Parathyroid adenoma (tissue), 2 donors: ENCODE measurements around the gene NELL2.
"Not testable (repeated sequence)": the region's sequence is repeated elsewhere in the genome, so short reads cannot be mapped to it uniquely, and the experiment has no call there.

Source experiments
- H2AFZ ChIP-seq: fragments of 300-600 bp; sonication (generic); one replicate; pipeline ENCODE4 v1.7.0; 2017; ENCODE audit warnings: antibody characterized with exemption, mild to moderate bottlenecking
- H3K27ac ChIP-seq: fragments of 300-600 bp; sonication (generic); one replicate; pipeline ENCODE4 v1.7.0; 2017
- H3K27me3 ChIP-seq: fragments of 300-600 bp; sonication (generic); one replicate; pipeline ENCODE4 v1.7.0; 2017; ENCODE audit warnings: low read length; ENCODE audit not compliant: control insufficient read depth, insufficient read depth
- H3K36me3 ChIP-seq: fragments of 300-600 bp; sonication (generic); one replicate; pipeline ENCODE4 v1.7.0; 2017; ENCODE audit warnings: low read length; ENCODE audit not compliant: control insufficient read depth, insufficient read depth
- H3K4me1 ChIP-seq: fragments of 300-600 bp; sonication (generic); one replicate; pipeline ENCODE4 v1.7.0; 2017; ENCODE audit warnings: control low read depth
- H3K4me2 ChIP-seq: fragments of 300-600 bp; sonication (generic); one replicate; pipeline ENCODE4 v1.7.0; 2017; ENCODE audit warnings: low read length
- H3K4me3 ChIP-seq: fragments of 300-600 bp; sonication (generic); one replicate; pipeline ENCODE4 v1.7.0; 2017; ENCODE audit warnings: low read depth, low read length
- H3K79me2 ChIP-seq: fragments of 300-600 bp; sonication (generic); one replicate; pipeline ENCODE4 v1.7.0; 2017; ENCODE audit warnings: control low read depth
- H3K9ac ChIP-seq: fragments of 300-600 bp; sonication (generic); one replicate; pipeline ENCODE4 v1.7.0; 2017; ENCODE audit warnings: mild to moderate bottlenecking
- H3K9me3 ChIP-seq: fragments of 300-600 bp; sonication (generic); one replicate; pipeline ENCODE4 v1.7.0; 2017; ENCODE audit warnings: low read length; ENCODE audit not compliant: control insufficient read depth
- TF ChIP-seq, protein P1 (sequence below): fragments of 300-600 bp; sonication (generic); IDR thresholded peaks from one replicate; pipeline ENCODE4 v1.7.0; 2017; ENCODE audit warnings: antibody characterized with exemption, mild to moderate bottlenecking
- donor health status: primary hyperparathyroidism.

NELL2 gene

GRCh38 chr12:44750468-44750867, 125.6 kb downstream of the NELL2 start:
- no peak overlapping the region for H3K4me2 ChIP-seq
- no peak overlapping the region for H2AFZ ChIP-seq
- no peaks in the 10 kb centered on the region for H3K27me3 ChIP-seq
- H3K4me1 ChIP-seq = no peaks in the 10 kb centered on the region
- no peaks in the 10 kb centered on the region for H3K79me2 ChIP-seq
- H3K4me3 ChIP-seq = no peak overlapping the region
- no peaks in the 10 kb centered on the region for H3K36me3 ChIP-seq
- H3K9me3 ChIP-seq = no peaks in the 10 kb centered on the region
- H3K9ac ChIP-seq = no peak overlapping the region
- no peak overlapping the region for H3K27ac ChIP-seq
- TF ChIP-seq, protein P1, sequence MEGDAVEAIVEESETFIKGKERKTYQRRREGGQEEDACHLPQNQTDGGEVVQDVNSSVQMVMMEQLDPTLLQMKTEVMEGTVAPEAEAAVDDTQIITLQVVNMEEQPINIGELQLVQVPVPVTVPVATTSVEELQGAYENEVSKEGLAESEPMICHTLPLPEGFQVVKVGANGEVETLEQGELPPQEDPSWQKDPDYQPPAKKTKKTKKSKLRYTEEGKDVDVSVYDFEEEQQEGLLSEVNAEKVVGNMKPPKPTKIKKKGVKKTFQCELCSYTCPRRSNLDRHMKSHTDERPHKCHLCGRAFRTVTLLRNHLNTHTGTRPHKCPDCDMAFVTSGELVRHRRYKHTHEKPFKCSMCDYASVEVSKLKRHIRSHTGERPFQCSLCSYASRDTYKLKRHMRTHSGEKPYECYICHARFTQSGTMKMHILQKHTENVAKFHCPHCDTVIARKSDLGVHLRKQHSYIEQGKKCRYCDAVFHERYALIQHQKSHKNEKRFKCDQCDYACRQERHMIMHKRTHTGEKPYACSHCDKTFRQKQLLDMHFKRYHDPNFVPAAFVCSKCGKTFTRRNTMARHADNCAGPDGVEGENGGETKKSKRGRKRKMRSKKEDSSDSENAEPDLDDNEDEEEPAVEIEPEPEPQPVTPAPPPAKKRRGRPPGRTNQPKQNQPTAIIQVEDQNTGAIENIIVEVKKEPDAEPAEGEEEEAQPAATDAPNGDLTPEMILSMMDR = no peak

DNA sequence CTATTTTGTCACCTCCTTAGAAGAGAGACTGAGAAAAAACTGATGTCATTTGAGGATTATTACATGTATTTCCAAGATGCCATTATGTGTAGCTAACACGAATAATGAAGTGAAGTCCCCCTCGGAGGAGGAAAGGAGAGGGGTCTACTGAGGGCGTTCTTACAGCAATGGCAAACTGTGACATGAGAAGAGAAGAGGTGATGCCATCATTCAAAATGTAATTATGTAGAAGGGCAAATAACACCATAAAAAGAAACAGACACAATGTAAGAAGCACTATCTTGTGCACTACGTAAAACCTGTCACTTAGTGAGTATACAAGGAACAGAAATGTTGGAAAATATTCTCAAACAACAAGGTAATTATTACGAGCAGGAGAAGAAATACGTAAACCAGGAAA, 126.5 kb downstream of the NELL2 start:
- H2AFZ ChIP-seq = no peak overlapping the region
- H3K4me1 ChIP-seq = no peaks in the 10 kb centered on the region
- no peak overlapping the region for H3K27ac ChIP-seq
- H3K4me3 ChIP-seq = no peak overlapping the region
- no peak overlapping the region for H3K4me2 ChIP-seq
- H3K79me2 ChIP-seq = no peaks in the 10 kb centered on the region
- TF ChIP-seq, protein P1 = no peak
- H3K27me3 ChIP-seq = no peaks in the 10 kb centered on the region
- no peaks in the 10 kb centered on the region for H3K36me3 ChIP-seq
- H3K9ac ChIP-seq = no peak overlapping the region
- no peaks in the 10 kb centered on the region for H3K9me3 ChIP-seq

- H3K4me1 ChIP-seq = no peaks in the 10 kb centered on the region
- TF ChIP-seq, protein P1 = no peak
- no peak overlapping the region for H3K9ac ChIP-seq
- H3K4me3 ChIP-seq = no peak overlapping the region
- H3K36me3 ChIP-seq = no peaks in the 10 kb centered on the region
- H3K9me3 ChIP-seq = no peaks in the 10 kb centered on the region
- H3K4me2 ChIP-seq = no peak overlapping the region
- no peaks in the 10 kb centered on the region for H3K27me3 ChIP-seq
- H2AFZ ChIP-seq = no peak overlapping the region
- H3K79me2 ChIP-seq = no peaks in the 10 kb centered on the region
- H3K27ac ChIP-seq = no peak overlapping the region
Observed at GRCh38 chr12:44748950-44749468, 127.1 kb downstream of the NELL2 start.

GRCh38 chr12:44741292-44741980, 134.7 kb downstream of the NELL2 start:
- not testable (repeated sequence) for H3K27me3 ChIP-seq, H3K4me1 ChIP-seq, H2AFZ ChIP-seq, H3K4me2 ChIP-seq, H3K27ac ChIP-seq, H3K9me3 ChIP-seq, H3K9ac ChIP-seq, H3K4me3 ChIP-seq, H3K79me2 ChIP-seq, H3K36me3 ChIP-seq

DNA sequence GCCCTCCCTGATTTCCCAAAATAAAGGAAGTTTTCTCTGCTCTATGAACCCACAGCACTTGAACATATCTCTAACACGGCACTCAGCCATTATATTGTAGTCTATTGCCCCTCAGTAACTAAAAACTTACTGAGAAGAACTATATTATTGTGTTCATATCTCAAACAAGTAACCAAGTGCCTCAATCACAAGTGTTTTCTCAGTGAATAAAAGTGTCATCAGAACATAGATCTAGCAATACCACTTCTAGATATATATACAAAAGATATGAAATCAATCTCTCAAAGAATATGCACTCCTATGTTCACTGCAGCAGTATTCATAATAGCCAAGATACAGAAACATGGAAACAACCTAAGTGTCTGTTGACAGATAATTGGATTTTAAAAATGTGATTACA, 138.1 kb downstream of the NELL2 start:
- no peaks in the 10 kb centered on the region for H3K9me3 ChIP-seq

More for the DNA sequence above, 138.1 kb downstream of the NELL2 start:
- Histone ChIP-seq H3K4me2 (no peak overlapping the region), H3K27ac (no peak overlapping the region), H3K79me2 (no peaks in the 10 kb centered on the region), H3K36me3 (no peaks in the 10 kb centered on the region), H2AFZ (no peak overlapping the region), H3K4me1 (no peaks in the 10 kb centered on the region), H3K27me3 (no peaks in the 10 kb centered on the region), H3K9ac (no peak overlapping the region), H3K4me3 (no peak overlapping the region)
- TF ChIP-seq, protein P1 = no peak
